Head of caudate nucleus (tissue), 42 donors: Measurements from ENCODE around the gene COL20A1.

Experiments used
- DNase-seq, 42 donors: peaks; one replicate each; pipeline versions ENCODE4 v3.0.0 to v3.0.0-alpha.2; 2020 to 2021; ENCODE audit warnings: mixed read lengths in 7 of 42
- intact Hi-C: fragments of 100-400 bp; cut with DNase I; formaldehyde crosslinking; loops from one replicate; pipeline ENCODE4 v1.15.0; 2022

Gene COL20A1

DNA sequence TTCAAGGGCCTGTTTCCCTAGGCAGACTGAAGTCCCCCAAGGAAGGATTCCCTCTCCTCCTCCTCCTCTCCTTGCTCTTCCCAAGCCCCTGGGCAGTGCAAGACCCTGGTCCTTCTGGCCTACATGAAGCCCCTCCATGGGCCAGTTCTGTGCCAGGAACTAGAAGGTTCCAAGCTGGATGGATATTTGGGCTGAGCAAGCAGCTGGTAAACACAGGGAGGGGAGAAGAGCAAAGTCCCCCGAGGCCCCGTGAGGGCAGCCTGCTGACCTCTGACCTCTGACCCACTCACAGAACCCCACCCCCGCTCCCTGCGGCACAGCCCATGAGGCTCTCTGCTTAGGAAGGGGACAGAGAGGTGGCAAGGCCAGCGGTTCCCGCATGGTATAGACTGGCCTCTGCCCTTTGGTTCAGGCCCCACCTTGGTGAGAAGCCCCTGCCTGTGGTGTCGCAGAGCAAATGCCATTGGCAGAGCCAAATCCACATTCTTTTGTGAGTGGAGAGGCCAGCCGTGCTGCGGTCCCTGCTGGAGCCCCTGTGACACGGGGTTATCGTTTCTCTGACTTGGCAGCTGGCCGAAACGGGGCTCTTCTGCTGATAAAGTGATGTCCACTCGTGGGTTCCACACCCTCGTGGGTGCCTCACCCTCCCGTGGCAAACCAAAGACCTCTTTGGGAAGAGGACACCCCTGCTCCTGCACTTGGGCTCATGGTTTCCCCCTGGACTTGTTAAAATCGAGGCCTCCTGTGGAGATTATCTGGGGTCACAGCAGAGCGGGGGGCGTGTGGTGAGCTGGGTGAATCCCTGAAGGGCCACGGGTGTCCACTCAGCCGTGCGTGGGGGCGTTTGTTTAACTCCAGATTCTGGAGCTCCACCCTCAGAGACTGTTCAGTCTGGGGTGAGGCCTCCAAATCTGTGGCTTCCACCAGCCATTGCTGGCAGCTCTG is 70.3 kb downstream of the COL20A1 start:
- DNase-seq, result no peak
- intact Hi-C loops, result no loop called here

DNA sequence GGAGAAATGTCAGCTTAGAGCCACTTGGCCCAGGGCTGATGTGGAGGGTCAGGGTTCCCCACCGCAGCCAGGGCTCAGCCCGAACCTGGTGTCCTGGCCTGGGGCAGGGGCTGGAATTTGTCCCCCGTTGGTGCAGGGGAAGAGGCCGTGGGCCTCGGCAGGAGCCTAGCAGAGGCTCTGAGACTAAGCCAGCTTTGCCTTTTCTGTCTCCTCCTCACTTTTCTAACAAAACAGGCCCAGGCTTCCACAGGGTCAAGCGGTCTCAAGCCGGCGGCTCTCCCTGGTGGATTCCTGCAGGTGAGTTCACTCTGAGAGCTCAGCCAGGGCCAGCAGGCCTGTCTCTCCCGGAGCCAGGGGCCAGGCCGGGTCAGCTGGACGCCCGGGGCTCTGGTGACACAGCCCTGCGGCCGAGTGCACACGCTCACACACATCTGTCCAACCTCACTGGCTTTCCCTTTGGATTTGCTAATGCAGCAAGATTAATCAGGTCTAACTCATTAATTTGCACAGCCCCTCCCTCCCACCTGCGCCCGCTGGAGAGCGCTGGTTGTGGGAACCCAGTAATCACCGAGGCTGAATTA is 71.1 kb downstream of the COL20A1 start:
- DNase-seq, result no peak
- intact Hi-C loops, result no loop called here

DNA sequence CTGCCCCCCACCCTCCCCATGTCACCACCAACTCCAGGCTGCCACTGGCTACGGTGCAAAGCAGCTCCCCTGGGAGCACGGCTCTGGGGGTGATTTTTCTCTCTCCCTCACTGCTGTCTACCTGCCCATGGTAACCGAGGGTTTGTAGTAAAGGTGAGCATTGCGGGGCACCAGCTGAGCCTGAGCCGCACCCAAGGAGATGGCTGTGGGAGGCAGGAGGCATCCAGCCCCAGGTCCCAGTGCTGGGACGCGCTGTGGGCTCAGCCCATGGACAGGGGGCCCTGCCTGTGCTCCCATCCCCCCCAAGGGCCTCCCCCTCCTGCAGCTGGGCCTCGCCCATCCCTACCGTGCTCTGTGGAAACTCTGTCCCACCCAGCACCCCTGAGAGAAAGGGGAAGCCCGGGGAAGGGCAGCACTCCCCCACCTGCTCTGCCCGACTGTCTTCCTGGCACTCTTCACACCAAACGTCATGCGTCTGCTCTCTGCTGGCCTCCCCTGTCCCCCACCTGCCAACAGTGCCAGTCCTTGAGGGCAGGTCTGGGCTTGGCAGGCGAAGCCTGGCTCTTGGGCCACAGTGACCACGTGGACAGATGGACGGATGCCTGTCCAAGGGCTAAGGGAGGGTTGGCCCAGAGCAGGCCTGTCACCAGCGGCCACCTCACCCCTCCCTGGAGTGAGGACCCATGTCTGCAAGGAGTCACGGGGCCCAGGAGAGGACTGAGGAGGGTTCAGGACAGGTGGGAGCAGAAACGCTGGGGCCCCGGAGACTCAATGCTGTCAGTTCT is 72.0 kb downstream of the COL20A1 start:
- intact Hi-C loops, result no loop called here
- no peak for DNase-seq

DNA sequence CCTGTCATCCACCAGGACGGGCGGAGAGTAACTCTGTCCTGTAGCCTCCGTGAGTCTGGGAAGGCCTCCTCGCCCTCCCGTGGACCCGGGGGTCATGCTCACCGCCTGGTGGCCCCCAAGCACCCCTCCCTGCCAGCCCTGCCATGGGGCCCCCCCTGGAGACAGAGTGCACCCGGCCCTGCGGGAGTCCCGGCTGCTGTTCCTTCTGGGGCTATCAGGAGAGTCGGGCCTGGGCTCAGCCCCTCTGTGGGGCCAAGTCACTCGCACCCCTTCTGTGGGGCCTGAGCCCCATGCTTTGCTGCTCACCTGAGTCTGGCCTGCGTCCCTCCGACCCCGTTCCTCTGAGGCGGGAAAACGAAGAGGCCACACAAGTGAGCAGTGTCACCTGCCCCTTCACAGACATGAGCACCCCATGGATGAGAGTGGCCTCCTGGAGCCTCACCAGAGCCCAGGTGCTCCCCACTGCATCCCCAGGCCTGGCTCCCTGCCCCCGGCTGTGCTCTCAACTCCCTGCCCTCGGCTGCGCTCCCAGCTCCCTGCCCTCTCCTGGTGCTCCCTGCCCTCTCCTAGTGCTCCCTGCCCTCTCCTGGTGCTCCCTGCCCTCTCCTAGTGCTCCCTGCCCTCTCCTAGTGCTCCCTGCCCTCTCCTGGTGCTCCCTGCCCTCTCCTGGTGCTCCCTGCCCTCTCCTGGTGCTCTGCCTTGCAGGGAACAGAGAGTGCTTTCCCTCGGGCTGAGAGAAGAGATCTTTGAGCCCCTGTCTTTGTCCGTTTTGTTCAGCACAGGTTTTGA is 72.8 kb downstream of the COL20A1 start:
- DNase-seq, result no peak
- intact Hi-C loops, result no loop called here

DNA sequence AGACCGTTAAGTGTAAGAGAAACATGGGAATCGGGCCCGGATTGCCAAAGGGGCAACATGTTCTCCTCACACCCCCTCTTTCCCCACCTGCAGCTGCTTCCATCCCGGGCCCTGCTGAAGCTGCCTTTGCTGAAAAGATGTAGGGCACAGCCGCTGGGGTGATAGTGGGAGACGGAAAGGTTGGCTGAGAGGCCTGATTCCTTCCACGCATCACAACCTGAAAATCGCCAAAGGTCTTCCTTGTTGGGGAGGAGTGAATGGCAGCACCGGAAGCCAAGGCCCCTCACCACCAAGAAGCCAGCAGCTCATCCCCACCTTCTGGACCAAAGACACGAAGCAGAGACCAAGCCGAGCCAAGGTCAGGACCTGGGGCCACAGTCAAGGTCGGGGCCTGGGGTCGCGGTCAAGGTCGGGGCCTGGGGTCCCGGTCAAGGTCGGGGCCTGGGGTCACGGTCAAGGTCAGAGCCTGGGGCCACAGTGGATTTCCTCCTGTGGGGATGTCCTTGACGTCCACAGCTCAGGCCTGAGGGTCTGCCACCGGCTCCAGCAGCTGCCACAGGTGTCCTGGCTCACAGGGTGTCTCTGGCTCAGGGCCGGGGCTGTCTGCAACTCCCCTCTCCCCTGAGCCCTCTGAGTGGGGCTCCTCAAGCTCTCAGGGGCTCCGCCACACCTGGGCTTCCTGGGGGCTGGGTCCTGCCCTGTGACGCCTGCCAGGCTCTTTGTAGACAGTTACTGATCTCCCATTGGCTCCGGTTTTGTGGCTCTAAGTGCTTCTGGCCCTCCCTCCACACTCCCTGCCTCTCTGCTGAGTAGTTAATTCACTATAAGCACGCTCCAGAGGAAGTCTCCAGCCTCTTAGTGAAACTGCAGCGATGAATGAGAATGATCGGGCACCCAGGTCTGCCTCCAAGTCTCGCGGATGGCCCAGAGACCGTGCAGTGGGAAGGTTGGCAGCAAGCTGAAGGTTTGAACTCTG is 73.7 kb downstream of the COL20A1 start:
- intact Hi-C loops, result no loop called here
- no peak for DNase-seq

DNA sequence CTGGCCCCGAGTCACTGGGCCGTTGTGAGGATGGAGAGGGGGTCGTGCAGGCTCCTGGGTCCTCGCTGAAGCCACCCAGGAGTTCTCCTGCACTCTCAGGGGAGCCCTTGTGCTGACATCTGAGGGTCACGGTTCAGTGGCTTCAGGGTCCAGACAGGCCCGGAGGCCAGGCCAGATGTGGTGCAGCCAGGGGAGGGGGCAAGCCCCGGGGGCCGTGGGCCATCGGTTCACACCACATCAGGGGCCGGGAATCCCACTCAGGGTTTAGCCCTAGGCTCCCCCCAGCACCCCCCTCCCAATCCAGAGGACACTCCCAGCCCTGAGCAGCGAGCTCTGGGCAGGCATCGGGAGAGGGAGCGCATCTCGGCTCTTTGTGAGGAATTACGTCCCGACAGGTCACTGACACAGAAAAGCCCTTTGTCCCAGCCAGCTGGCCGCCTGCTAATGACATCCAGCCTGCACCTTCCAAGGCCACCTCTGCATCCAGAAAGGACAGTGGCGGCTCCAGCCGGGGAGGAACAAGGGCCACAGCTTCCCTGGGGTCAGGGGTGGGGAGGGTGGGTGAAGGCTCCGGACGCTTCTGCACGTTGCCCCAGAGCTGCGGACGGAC is 74.6 kb downstream of the COL20A1 start:
- no peak for DNase-seq
- intact Hi-C loops, result no loop called here

DNA sequence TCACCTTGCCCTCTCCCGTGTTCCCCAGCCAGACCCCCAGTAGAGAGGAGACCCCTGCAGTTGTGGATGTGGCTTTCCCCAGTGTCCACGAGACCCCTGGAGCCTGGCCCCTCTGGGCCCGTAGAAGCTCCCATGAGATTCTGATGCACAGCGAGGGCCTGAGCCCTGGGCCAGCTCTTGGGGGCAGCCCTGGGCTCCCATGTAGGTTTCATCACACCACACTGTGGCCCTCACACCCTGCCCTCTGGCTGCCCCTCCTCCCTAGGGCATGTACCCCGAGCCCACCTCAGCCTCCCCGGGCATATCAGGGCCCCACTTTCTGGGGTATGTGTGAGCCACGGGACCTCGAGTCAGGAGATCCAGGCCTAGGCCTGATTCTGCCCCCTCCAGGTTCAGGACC is 75.2 kb downstream of the COL20A1 start:
- intact Hi-C loops, result no loop called here
- no peak for DNase-seq

DNA sequence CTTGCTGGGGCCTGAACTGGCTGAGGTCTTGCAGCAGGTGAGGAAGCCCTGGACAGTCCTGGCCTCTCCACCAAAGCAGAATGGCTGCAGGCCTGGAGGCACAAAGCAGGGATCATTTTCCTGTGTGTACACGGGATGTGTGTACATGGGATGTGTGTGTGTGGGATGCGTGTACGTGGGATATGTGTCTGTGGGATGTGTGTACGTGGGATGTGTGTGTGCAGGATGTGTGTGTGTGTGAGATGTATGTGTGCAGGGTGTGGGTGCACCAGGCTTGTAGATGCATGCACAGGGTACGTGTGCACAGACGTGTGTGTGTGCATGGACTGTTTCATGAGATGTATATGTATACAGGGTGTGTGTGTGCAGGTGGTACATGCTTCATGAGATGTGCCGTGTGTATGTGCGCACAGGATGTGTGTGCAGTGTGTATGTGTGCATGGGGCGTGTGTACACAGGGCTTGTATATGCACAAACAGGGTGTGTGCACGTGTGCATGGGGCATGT is 76.1 kb downstream of the COL20A1 start:
- DNase-seq, result no peak
- intact Hi-C loops, result no loop called here

DNA sequence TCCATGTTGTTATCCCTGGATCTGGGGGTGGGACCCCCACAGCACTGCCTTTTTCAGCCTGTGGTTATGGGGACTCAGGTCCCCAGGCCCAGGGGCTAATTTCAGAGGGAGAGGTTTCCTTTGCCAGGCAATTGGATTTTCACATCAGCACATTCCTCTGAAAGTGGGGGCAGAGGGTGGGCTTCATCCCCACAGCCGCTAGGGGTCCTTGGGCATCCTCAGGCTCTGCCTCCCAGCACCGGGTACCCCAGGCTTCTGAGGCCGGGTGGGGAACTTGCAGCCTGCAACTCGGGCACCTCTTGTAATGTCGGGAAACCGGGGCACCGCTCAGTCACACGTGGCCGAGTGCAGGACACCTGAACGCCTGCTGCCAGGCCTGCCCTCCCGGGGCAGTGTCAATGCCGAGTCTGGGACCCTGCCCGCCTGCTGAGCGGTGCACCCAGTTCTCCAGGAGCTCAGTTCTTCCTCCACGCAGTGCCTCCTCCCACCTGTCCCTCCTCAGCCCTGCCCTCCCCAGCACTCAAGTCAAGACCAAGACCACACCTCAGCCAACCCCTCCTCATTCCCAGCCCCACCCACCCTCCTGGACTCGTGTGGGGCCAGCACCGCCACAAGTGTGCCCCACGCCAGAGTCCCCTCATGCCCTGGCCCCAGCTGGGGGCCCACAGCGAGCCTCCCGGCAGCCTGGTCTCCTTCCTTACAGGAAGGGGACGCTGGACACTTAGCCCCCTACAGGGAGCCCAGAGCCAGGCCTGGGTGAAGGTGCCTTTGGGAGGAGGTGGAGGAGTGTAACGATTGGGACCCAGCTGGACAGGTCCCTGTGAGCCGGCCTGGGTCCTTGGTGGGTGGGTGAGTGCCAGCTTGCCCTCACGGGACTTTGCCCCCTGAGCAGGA is 77.0 kb downstream of the COL20A1 start:
- no peak for DNase-seq
- intact Hi-C loops, result no loop called here

DNA sequence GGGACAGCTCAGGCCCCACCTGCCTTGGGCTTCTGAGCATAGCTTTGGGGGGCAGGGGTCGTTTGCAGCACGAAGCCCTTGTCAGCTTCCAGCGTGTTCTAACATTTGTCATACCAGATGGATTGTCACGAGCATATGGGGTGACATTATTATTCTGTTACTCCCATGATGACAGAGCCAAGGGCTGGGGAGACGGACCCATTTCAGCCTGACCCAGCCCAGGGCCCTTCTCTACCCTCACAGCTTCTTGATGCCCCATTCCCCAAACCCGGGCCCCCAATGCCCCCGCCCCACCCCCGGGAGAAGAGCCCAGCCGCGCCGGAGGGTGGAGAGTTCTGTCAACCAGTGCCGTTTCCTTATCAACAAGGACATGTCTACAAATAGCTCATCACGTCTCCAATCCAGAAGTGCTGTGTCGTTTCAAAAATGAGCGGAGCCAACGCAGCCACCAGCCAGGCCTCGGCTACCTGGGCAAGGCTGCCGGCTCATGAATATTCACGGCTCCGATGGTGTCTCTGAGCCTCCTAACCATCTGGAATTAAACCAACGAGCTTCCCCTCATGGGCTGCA is 77.7 kb downstream of the COL20A1 start:
- no peak for DNase-seq
- intact Hi-C loops, result no loop called here

DNA sequence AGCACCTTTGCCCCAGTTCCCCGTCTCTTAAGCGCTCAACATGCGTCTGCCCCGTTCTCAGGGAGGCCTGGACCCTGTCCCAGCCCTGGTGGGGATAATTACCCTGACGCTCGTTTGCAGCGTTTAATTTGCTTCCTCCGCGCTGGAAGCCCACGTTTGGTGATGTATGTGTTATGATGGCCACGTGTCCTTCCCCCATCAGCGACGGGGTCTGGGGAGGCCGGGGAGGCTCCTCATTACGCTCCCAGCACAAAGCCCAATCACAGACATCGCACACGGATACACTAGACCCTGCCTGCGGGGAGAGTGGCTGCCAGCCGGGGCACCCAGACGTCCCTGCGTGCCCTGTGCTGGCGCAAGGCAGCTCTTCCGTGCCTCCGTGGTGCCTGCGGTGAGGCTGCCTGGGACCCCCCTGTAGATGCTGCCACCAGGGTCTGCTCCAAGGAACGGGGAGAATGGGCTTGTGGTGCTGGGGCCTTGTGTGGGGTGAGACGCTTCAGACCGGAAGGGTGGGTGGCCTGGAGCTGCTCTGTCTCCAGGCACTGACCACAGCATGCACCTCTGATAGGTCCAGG is 78.4 kb downstream of the COL20A1 start:
- DNase-seq, result no peak
- intact Hi-C loops, result no loop called here

DNA sequence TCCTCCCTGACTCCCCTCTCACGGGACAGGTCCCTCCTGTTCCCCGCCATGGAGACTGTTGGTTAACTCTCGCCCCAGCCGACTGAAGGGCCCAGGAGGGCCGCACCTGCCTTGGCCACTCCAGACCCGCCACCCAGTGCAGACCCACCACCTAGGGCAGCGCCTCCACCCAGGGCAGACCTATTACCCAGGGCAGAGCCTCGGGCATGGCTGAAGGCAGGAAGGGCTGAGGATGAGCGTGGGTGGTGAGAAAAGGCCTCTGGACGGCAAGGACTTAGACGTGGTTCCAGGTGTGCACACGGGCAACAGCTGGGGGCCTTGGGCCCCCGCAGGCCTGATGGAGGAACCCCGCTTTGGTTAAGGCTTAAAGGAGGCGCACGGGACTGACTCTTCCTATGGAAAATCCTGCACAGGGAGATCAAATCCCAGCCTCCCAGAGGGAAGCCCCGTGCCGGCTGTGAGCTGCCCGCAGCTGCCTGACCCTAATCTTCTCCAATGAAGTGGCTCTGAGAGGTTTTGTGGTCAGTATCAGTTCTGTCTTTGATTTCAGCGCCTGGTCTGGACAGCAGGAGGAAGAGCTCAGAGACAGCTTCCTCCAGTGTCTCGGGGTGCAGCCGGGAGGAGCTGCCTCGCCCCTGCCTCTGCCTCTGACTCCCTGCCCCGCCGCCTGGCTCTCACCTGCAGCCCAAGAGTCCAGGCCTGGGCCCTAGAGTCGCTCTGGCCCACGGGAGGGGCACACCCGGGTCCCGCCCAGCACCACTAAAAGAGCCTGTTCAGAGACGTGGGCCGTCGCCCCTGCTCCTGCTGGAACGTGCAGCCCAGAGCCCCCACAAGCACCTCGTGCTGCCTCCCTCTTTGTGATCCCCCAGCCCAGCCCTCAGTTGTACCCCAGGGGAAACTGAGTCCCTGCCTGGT is 80.2 kb downstream of the COL20A1 start:
- DNase-seq, result no peak
- intact Hi-C loops, result no loop called here

DNA sequence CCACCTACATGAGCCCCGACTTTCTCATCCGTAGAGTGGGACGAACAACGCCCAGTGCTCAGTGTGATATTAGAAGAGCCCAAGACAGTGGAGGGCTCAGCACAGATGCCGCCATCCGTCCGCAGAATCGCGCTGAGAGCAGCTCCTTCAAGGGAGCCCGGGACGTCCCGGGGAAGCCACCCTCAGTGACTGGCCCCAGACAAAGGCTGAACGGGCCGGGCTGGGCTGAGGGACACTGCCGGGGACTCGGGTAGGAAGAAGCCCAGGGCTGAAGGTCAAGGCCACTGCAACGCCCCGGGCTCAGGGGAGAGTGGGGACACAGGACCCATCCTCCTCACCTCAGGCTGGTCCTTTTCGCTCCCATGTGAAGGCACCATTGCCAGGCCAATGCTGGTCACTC is 81.0 kb downstream of the COL20A1 start:
- DNase-seq, result no peak
- intact Hi-C loops, result no loop called here

DNA sequence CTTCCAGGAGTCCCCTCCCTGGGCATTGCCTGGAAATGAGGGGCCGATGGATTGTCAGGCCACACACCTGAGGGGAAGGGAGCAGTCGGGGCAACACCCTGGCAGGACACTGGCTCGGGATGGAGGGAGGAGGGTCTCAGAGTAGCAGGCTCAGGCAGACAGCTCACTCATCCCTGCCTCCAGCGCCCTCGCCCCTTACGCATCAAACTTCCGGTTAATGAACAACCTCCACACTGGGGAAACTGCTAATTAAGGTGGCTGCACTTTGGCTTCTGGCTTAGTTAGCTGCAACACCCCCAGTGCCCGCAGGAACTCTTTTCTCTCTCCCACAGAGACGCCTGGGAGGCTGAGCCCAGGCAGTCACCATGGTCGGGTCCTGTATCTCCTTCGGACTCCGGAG is 81.5 kb downstream of the COL20A1 start:
- intact Hi-C loops, result no loop called here
- DNase-seq, result no peak

DNA sequence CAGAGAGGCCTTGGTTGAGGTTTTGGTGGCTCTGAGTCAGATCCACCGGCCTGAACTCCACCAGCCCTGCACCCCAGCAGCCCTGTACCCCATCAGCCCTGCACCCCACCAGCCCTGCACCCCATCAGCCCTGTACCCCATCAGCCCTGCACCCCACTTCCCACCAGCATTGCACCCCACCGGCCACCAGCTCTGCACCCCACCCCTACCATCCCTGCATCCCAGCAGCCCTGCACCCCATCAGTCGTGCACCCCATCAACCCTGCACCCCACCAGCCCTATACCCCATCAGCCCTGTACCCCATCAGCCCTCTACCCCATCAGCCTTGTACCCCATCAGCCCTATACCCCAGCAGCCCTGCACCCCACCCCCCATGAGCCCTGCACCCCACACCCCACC is 82.5 kb downstream of the COL20A1 start:
- DNase-seq, result no peak
- intact Hi-C loops, result no loop called here
